K562 (cell line): ENCODE measurements around the gene CST6. TPM values are rescaled to one million over a fixed set of nuclear protein-coding genes. Genes with fewer than 3 reads are reported as not detected.

Experiments used
- CBX8 ChIP-seq: fragments of 200-600 bp; sonication (generic); IDR thresholded peaks from 2 replicates; pipeline ENCODE4 v1.6.1; 2012; ENCODE audit warnings: borderline replicate concordance, mixed run types, low read depth, mild to moderate bottlenecking, moderate library complexity, mixed read lengths, low read length, control low read depth, inconsistent platforms; ENCODE audit not compliant: poor library complexity, severe bottlenecking; ENCODE audit errors: extremely low read depth
- JUNB ChIP-seq: fragments of 450-650 bp; formaldehyde crosslinking; conservative IDR thresholded peaks from 2 replicates; pipeline ENCODE4 v1.4.0; 2020; ENCODE audit warnings: mild to moderate bottlenecking
- POLR2G ChIP-seq: fragments of 200-400 bp; formaldehyde crosslinking; IDR thresholded peaks from 2 replicates; pipeline ENCODE4 v1.6.1; 2017; ENCODE audit warnings: low read depth, mild to moderate bottlenecking, antibody characterized with exemption, low read length, moderate library complexity
- RBFOX2 ChIP-seq: fragments of 200-400 bp; formaldehyde crosslinking; IDR thresholded peaks from 2 replicates; pipeline ENCODE4 v1.6.1; 2017; ENCODE audit warnings: low read depth, mild to moderate bottlenecking, low read length, moderate library complexity
- polyA plus RNA-seq, 8 experiments: library from polyadenylated mRNA; depleted of rRNA in 4 of 8; stranded (reverse) in 5 of 8; unstranded in 3 of 8; fragments of >200 nt; fragmentation: Nextera tagmentation in 2 of 8; fragmentation: Illumina TruSeq in 1 of 8; extraction: Ambion mirVana in 2 of 8; extraction: Trizol in 1 of 8; gene quantifications; 2 replicates each; pipeline versions ENCODE4 v1.2.1 to v1.2.3, GENCODE V29; 2011 to 2014; ENCODE audit warnings: inconsistent platforms in 1 of 8, missing spikeins in 1 of 8
- total RNA-seq, 7 experiments: library from RNA; depleted of rRNA in 6 of 7; stranded (reverse); fragments of >200 nt in 6 of 7; fragmentation: Illumina TruSeq in 2 of 7; extraction: Trizol in 2 of 7; gene quantifications; 2 replicates each; pipeline versions ENCODE4 v1.2.1 to v1.2.3, GENCODE V29; 2011 to 2021; ENCODE audit warnings: low replicate concordance in 1 of 7
- TF ChIP-seq, protein P1 (sequence below): fragments of 250-450 bp; sonication (Bioruptor Pico); IDR thresholded peaks from 2 replicates; pipeline ENCODE4 v1.9.0; 2021; ENCODE audit warnings: mild to moderate bottlenecking, inconsistent platforms

Gene CST6
- total and polyA plus RNA-seq, 9 of the 15 experiments (the other 6 are each of a cell fraction or from before 2014, with no cell fraction given): not detected

DNA sequence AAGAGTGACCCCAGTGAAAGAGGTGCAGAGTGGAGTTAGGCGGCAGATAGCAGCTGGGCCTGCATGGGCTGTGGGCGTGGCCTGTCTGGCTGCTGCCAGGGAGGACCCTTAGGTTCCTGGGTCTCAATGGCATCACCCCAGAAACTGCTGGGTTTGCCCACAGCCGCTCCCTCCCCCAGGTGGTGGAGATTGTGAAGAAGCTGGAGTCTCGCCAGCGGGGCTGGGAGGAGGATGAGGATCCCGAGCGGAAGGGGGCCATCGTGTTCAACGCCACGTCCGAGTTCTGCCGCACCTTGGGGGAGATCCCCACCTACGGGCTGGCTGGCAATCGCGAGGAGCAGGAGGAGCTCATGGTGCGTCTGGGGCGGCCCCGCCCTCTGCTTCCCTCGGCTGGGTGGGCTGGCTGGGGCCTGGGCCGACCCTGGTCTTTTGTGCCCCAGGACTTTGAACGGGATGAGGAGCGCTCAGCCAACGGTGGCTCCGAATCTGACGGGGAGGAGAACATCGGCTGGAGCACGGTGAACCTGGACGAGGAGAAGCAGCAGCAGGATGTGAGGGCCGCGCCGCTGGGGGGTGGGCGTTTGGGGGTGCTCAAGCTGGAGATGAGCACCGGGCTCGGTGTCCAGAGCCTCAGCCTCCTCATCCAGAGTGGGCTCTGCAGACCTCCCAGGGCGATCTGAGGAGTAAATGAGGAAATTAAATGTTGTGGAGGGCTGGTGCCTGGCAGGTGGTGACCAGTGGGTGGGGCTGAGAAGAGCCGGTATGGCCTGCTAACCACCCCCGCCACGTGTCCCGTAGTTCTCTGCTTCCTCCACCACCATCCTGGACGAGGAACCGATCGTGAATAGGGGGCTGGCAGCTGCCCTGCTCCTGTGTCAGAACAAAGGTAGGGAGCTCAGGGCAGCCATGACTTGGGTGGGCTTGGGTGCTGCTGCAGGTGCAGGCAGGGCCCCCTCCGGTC is 35.3 kb upstream of the CST6 start (continued):
- TF ChIP-seq, protein P1, sequence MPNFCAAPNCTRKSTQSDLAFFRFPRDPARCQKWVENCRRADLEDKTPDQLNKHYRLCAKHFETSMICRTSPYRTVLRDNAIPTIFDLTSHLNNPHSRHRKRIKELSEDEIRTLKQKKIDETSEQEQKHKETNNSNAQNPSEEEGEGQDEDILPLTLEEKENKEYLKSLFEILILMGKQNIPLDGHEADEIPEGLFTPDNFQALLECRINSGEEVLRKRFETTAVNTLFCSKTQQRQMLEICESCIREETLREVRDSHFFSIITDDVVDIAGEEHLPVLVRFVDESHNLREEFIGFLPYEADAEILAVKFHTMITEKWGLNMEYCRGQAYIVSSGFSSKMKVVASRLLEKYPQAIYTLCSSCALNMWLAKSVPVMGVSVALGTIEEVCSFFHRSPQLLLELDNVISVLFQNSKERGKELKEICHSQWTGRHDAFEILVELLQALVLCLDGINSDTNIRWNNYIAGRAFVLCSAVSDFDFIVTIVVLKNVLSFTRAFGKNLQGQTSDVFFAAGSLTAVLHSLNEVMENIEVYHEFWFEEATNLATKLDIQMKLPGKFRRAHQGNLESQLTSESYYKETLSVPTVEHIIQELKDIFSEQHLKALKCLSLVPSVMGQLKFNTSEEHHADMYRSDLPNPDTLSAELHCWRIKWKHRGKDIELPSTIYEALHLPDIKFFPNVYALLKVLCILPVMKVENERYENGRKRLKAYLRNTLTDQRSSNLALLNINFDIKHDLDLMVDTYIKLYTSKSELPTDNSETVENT (CRISPR knock-in tag): no peak
- no peak for TF ChIP-seq JUNB (CRISPR knock-in tag)
- peak; percentile 51 for TF ChIP-seq RBFOX2
- no peak for TF ChIP-seq CBX8
- peak; percentile 64 for TF ChIP-seq POLR2G
